Measurements from ENCODE around the gene PRC1. TPM values are rescaled to one million over a fixed set of nuclear protein-coding genes. Genes with fewer than 3 reads are reported as not detected.

The PRC1 gene
- total RNA-seq, 2 donors from 2014 or later = 67.3 to 127 TPM

DNA sequence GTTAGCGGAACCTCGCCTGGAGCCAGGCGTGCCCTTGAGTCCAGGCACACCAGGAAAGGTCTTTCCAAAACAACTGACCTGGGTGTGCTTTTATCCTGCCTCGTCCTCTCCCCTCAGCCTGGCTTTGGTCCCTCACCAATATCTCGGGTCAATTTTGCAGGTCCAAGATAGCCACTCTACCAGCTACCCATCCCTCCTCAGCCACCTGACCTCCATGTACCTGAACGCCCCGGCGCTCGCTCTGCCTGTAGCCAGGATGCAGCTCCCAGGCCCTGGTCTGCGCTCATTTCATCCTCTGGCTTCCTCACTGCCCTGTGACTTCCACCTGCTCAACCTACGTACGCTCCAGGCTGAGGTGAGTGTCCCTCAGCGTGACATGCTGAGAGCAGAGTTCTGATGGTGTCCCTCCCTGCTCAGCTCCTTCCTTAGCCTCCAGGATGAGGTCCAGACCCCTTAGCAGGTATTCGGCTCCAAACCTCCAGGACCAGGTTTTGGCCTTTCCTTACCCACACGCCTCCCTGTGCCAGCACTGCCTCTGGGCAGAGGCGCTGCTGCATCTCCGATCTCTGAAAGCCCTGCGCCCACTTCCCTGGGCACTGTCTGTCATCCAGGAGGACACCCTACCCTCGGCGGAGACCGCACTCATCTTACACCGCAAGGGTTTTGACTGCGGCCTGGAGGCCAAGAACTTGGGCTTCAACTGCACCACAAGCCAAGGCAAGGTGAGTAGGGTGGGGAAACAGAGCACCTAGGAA is 76.1 kb downstream of the PRC1 start:
- H3K4me1 ChIP-seq (ENCODE audit: control insufficient read depth, insufficient read depth, low read length) = no peaks in the 10 kb centered on the region
- 94 to 95% methylated on average over 21 to 23 of the region's 23 CpGs for WGBS, 2 experiments (ENCODE audit: insufficient coverage in 1 of 2, insufficient read length in 1 of 2)
- no peak for DNase-seq
- no peak overlapping the region for H3K9ac ChIP-seq (ENCODE audit: extremely low read depth, low read length, poor library complexity, severe bottlenecking)
- Mint-ChIP-seq H3K9me3 (no peaks in the 10 kb centered on the region), H3K36me3 (ENCODE audit: low read depth) (peaks cover 42% of the 10 kb centered on the region), H3K27ac (no peak overlapping the region), H3K4me3 (no peak overlapping the region), H3K27me3 (ENCODE audit: insufficient read depth) (no peaks in the 10 kb centered on the region), H3K4me1 (peaks cover 3% of the 10 kb centered on the region)
- no peak overlapping the region for H3K4me3 ChIP-seq (ENCODE audit: low read length)
- no peaks in the 10 kb centered on the region for H3K27me3 ChIP-seq (ENCODE audit: control insufficient read depth, insufficient read depth, low read length, poor library complexity, severe bottlenecking)
- TF ChIP-seq, protein P1, sequence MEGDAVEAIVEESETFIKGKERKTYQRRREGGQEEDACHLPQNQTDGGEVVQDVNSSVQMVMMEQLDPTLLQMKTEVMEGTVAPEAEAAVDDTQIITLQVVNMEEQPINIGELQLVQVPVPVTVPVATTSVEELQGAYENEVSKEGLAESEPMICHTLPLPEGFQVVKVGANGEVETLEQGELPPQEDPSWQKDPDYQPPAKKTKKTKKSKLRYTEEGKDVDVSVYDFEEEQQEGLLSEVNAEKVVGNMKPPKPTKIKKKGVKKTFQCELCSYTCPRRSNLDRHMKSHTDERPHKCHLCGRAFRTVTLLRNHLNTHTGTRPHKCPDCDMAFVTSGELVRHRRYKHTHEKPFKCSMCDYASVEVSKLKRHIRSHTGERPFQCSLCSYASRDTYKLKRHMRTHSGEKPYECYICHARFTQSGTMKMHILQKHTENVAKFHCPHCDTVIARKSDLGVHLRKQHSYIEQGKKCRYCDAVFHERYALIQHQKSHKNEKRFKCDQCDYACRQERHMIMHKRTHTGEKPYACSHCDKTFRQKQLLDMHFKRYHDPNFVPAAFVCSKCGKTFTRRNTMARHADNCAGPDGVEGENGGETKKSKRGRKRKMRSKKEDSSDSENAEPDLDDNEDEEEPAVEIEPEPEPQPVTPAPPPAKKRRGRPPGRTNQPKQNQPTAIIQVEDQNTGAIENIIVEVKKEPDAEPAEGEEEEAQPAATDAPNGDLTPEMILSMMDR (conservative IDR thresholded peaks at IDR 0.05) = no peak
- H3K36me3 ChIP-seq (ENCODE audit: control insufficient read depth, insufficient read depth, low read length) = peaks cover 54% of the 10 kb centered on the region
- H3K9me3 ChIP-seq (ENCODE audit: control insufficient read depth, low read length) = no peaks in the 10 kb centered on the region
- no peak overlapping the region for H3K27ac ChIP-seq (ENCODE audit: low read depth, low read length)

DNA sequence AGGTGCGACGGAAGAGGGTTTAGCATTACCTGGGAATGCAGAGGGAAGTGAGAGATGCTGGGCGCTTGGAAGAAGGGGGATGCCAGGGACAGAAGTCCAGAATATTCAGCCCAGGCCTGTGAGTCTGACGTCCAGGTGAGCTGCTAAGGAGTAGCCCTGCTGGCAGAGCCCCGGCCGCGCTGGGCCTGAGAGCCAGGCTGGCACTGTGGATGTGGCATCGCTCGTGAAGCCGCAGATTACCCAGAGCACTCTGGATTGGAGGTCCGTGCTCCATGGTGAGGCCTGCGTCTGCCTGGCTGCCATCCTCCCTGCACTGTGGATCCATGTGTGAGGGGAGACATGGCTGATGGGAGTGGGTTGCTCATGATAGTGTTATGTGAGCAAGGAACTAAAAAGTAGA is 76.8 kb downstream of the PRC1 start:
- no peaks in the 10 kb centered on the region for H3K9me3 Mint-ChIP-seq
- no peak for DNase-seq
- no peak overlapping the region for H3K27ac ChIP-seq (ENCODE audit: low read depth, low read length)
- H3K36me3 Mint-ChIP-seq (ENCODE audit: low read depth) = peaks cover 46% of the 10 kb centered on the region
- H3K9me3 ChIP-seq (ENCODE audit: control insufficient read depth, low read length) = no peaks in the 10 kb centered on the region
- no peaks in the 10 kb centered on the region for H3K4me1 Mint-ChIP-seq
- peaks cover 58% of the 10 kb centered on the region for H3K36me3 ChIP-seq (ENCODE audit: control insufficient read depth, insufficient read depth, low read length)
- TF ChIP-seq, protein P1 (conservative IDR thresholded peaks at IDR 0.05) = no peak
- WGBS, 2 experiments (ENCODE audit: insufficient coverage in 1 of 2, insufficient read length in 1 of 2) = 93% methylated on average over 3 to 12 of the region's 12 CpGs
- no peaks in the 10 kb centered on the region for H3K27me3 ChIP-seq (ENCODE audit: control insufficient read depth, insufficient read depth, low read length, poor library complexity, severe bottlenecking)
- no peak overlapping the region for H3K9ac ChIP-seq (ENCODE audit: extremely low read depth, low read length, poor library complexity, severe bottlenecking)
- H3K27me3 Mint-ChIP-seq (ENCODE audit: insufficient read depth) = no peaks in the 10 kb centered on the region
- H3K4me3 Mint-ChIP-seq = no peak overlapping the region
- peak overlapping the region; percentile 18 for H3K27ac Mint-ChIP-seq
- H3K4me1 ChIP-seq (ENCODE audit: control insufficient read depth, insufficient read depth, low read length) = no peaks in the 10 kb centered on the region
- no peak overlapping the region for H3K4me3 ChIP-seq (ENCODE audit: low read length)

DNA sequence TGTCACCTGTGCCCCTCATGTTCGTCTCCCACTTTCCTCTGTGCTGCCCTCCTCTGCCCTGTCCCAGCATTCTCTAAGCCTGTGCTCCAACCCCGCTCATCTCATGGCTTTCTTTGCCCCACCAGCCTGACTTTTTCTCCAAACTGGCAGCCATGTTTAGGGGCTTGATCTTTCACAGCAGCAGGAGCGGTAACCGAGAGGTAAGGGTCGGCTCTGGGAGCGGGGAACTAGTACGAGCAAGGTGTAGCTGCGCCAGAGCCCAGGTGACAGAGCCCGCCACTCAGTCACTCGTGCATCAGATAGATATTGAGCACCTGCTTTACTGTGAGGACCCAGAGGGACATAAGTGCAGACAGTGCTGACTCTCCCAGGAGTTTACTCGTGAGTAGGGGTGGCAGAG is 77.9 kb downstream of the PRC1 start:
- Histone ChIP-seq H3K4me3 (ENCODE audit: low read length) (no peak overlapping the region), H3K36me3 (ENCODE audit: control insufficient read depth, insufficient read depth, low read length) (peaks cover 54% of the 10 kb centered on the region), H3K9me3 (ENCODE audit: control insufficient read depth, low read length) (no peaks in the 10 kb centered on the region), H3K4me1 (ENCODE audit: control insufficient read depth, insufficient read depth, low read length) (no peaks in the 10 kb centered on the region), H3K9ac (ENCODE audit: extremely low read depth, low read length, poor library complexity, severe bottlenecking) (no peak overlapping the region), H3K27me3 (ENCODE audit: control insufficient read depth, insufficient read depth, low read length, poor library complexity, severe bottlenecking) (no peaks in the 10 kb centered on the region), H3K27ac (ENCODE audit: low read depth, low read length) (no peak overlapping the region)
- H3K9me3 Mint-ChIP-seq = no peaks in the 10 kb centered on the region
- no peaks in the 10 kb centered on the region for H3K4me1 Mint-ChIP-seq
- H3K27ac Mint-ChIP-seq = no peak overlapping the region
- no peak overlapping the region for H3K4me3 Mint-ChIP-seq
- WGBS, 2 experiments (ENCODE audit: insufficient coverage in 1 of 2, insufficient read length in 1 of 2) = 95 to 96% methylated on average over 10 to 11 of the region's 11 CpGs
- no peaks in the 10 kb centered on the region for H3K27me3 Mint-ChIP-seq (ENCODE audit: insufficient read depth)
- no peak for DNase-seq
- peaks cover 45% of the 10 kb centered on the region for H3K36me3 Mint-ChIP-seq (ENCODE audit: low read depth)
- TF ChIP-seq, protein P1 (conservative IDR thresholded peaks at IDR 0.05) = no peak

Other genes with a start within 250 kb of the PRC1 start
- gene FURIN, start 125.9 kb downstream of the PRC1 start, total RNA-seq = 100 to 1,000 TPM in 1 of 2 donors, 10 to 100 TPM in 1; 96.3 to 108 TPM
- 10 to 100 TPM; 25.9 to 29.9 TPM for gene FES, start 110.0 kb downstream of the PRC1 start, total RNA-seq
- gene MAN2A2, start 91.2 kb downstream of the PRC1 start, total RNA-seq = 10 to 100 TPM; 41.0 to 62.9 TPM
- 10 to 100 TPM; 15.3 to 21.5 TPM for gene HDDC3, start 62.0 kb downstream of the PRC1 start, total RNA-seq
- 10 to 100 TPM; 92.5 to 96.6 TPM for gene UNC45A, start 59.2 kb downstream of the PRC1 start, total RNA-seq
- 10 to 100 TPM; 19.8 to 20.9 TPM for gene RCCD1, start 39.7 kb downstream of the PRC1 start, total RNA-seq
- gene VPS33B, start 28.1 kb upstream of the PRC1 start, total RNA-seq = 10 to 100 TPM; 22.4 to 25.0 TPM
- gene SV2B, start 105.7 kb upstream of the PRC1 start, total RNA-seq = 1 to 10 TPM; 6.5 to 8.8 TPM